IMR-90 (cell line): ENCODE measurements around the gene MAML2.

ENCODE experiments used
- CEBPB ChIP-seq: IDR thresholded peaks from 2 replicates; pipeline ENCODE4 v1.6.1; 2012; ENCODE audit warnings: low read depth, low read length, improper control_type of control experiment
- CHD1 ChIP-seq: IDR thresholded peaks from 2 replicates; pipeline ENCODE4 v1.6.1; 2012; ENCODE audit warnings: low read depth, low read length, improper control_type of control experiment
- FOS ChIP-seq: fragments of 150-350 bp; IDR thresholded peaks from 2 replicates; pipeline ENCODE4 v1.6.1; 2016; ENCODE audit warnings: low read depth, low read length
- MAFK ChIP-seq: IDR thresholded peaks from 2 replicates; pipeline ENCODE4 v1.6.1; 2012; ENCODE audit warnings: low read depth, low read length, improper control_type of control experiment
- MXI1 ChIP-seq: IDR thresholded peaks from 2 replicates; pipeline ENCODE4 v1.6.1; 2012; ENCODE audit warnings: low read depth, mild to moderate bottlenecking, low read length, moderate library complexity, borderline replicate concordance
- POLR2A ChIP-seq: IDR thresholded peaks from 2 replicates; pipeline ENCODE4 v1.6.1; 2012; ENCODE audit warnings: mild to moderate bottlenecking, low read depth, low read length
- RAD21 ChIP-seq: IDR thresholded peaks from 2 replicates; pipeline ENCODE4 v1.6.1; 2012; ENCODE audit warnings: low read length, improper control_type of control experiment
- RCOR1 ChIP-seq: IDR thresholded peaks from 2 replicates; pipeline ENCODE4 v1.6.1; 2012; ENCODE audit warnings: mild to moderate bottlenecking, low read length, improper control_type of control experiment; ENCODE audit not compliant: insufficient replicate concordance
- RFX5 ChIP-seq: IDR thresholded peaks from 2 replicates; pipeline ENCODE4 v1.8.0; 2012; ENCODE audit warnings: low read depth, mild to moderate bottlenecking, low read length, moderate library complexity
- SMC3 ChIP-seq: fragments of 150-350 bp; IDR thresholded peaks from 2 replicates; pipeline ENCODE4 v1.6.1; 2016; ENCODE audit warnings: low read depth, mild to moderate bottlenecking, antibody characterized with exemption, low read length, moderate library complexity
- TF ChIP-seq, protein P1 (sequence below): fragments of 150-350 bp; IDR thresholded peaks from 2 replicates; pipeline ENCODE4 v1.6.1; 2016; ENCODE audit warnings: low read depth, mild to moderate bottlenecking, low read length, moderate library complexity, borderline replicate concordance
- TF ChIP-seq, protein P2 (sequence below): conservative IDR thresholded peaks from 2 replicates; pipeline ENCODE4 v1.5.1; 2012; ENCODE audit warnings: mild to moderate bottlenecking, low read depth, low read length, improper control_type of control experiment
- TF ChIP-seq, protein P3 (sequence below): fragments of 150-350 bp; IDR thresholded peaks from 2 replicates; pipeline ENCODE4 v1.6.1; 2017; ENCODE audit warnings: mild to moderate bottlenecking, antibody characterized with exemption, low read length, low read depth

DNA sequence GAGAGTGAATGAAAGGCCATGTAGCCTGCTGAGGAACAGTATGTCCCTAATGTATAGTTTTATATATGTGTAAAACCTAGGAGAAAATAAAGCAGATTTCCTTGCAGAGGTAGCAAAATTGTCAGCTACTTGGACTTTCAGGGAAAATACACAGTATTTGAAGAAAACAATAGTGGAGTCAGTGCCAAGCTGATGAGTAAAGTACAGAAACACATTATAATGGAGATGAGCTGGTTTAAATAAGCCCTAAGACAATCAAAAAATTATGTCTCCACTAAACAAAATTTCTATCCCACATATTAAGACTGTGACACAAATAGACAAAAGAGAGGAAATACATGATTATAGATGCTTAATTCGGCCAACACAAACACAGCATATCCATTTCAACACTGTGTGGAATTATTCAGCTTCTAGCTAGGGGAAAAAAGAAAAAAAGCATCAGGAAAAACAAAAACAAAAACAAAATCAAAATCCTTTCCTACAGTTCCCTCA is 75.9 kb downstream of the MAML2 start:
- TF ChIP-seq POLR2A (no peak), RAD21 (no peak), SMC3 (no peak), MXI1 (no peak), RCOR1 (no peak), FOS (no peak), CEBPB (no peak), MAFK (no peak), RFX5 (no peak), CHD1 (no peak)
- TF ChIP-seq, protein P1, sequence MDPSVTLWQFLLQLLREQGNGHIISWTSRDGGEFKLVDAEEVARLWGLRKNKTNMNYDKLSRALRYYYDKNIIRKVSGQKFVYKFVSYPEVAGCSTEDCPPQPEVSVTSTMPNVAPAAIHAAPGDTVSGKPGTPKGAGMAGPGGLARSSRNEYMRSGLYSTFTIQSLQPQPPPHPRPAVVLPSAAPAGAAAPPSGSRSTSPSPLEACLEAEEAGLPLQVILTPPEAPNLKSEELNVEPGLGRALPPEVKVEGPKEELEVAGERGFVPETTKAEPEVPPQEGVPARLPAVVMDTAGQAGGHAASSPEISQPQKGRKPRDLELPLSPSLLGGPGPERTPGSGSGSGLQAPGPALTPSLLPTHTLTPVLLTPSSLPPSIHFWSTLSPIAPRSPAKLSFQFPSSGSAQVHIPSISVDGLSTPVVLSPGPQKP = no peak
- TF ChIP-seq, protein P2, sequence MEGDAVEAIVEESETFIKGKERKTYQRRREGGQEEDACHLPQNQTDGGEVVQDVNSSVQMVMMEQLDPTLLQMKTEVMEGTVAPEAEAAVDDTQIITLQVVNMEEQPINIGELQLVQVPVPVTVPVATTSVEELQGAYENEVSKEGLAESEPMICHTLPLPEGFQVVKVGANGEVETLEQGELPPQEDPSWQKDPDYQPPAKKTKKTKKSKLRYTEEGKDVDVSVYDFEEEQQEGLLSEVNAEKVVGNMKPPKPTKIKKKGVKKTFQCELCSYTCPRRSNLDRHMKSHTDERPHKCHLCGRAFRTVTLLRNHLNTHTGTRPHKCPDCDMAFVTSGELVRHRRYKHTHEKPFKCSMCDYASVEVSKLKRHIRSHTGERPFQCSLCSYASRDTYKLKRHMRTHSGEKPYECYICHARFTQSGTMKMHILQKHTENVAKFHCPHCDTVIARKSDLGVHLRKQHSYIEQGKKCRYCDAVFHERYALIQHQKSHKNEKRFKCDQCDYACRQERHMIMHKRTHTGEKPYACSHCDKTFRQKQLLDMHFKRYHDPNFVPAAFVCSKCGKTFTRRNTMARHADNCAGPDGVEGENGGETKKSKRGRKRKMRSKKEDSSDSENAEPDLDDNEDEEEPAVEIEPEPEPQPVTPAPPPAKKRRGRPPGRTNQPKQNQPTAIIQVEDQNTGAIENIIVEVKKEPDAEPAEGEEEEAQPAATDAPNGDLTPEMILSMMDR = no peak
- TF ChIP-seq, protein P3, sequence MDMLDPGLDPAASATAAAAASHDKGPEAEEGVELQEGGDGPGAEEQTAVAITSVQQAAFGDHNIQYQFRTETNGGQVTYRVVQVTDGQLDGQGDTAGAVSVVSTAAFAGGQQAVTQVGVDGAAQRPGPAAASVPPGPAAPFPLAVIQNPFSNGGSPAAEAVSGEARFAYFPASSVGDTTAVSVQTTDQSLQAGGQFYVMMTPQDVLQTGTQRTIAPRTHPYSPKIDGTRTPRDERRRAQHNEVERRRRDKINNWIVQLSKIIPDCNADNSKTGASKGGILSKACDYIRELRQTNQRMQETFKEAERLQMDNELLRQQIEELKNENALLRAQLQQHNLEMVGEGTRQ = no peak
